ENCODE data around the gene ACAP3.

ACAP3 gene

GRCh38 chr1:1347663-1348419, 40.1 kb upstream of the ACAP3 start:
- Mint-ChIP-seq H3K36me3 (ENCODE audit: low read depth) (peaks cover 4% of the 10 kb centered on the region), H3K27me3 (peaks cover 16% of the 10 kb centered on the region), H3K4me1 (ENCODE audit: low read depth) (peaks cover 60% of the 10 kb centered on the region), H3K4me3 (peak overlapping the region; percentile 82), H3K27ac (peak overlapping the region; percentile 66), H3K9me3 (no peaks in the 10 kb centered on the region)
- intact Hi-C loops (cut with micrococcal nuclease), result no loop called here

GRCh38 chr1:1347026-1347595, 39.4 kb upstream of the ACAP3 start:
- Mint-ChIP-seq H3K36me3 (ENCODE audit: low read depth) (peaks cover 4% of the 10 kb centered on the region), H3K4me1 (ENCODE audit: low read depth) (peaks cover 58% of the 10 kb centered on the region), H3K4me3 (no peak overlapping the region), H3K9me3 (no peaks in the 10 kb centered on the region), H3K27me3 (peaks cover 9% of the 10 kb centered on the region), H3K27ac (peak overlapping the region; percentile 66)
- intact Hi-C loops (cut with micrococcal nuclease), result no loop called here

GRCh38 chr1:1346501-1346890, 38.8 kb upstream of the ACAP3 start:
- Mint-ChIP-seq H3K27me3 (peaks cover 2% of the 10 kb centered on the region), H3K4me1 (ENCODE audit: low read depth) (peaks cover 53% of the 10 kb centered on the region), H3K9me3 (no peaks in the 10 kb centered on the region), H3K36me3 (ENCODE audit: low read depth) (peaks cover 9% of the 10 kb centered on the region), H3K27ac (peak overlapping the region; percentile 6), H3K4me3 (no peak overlapping the region)
- intact Hi-C loops (cut with micrococcal nuclease), result no loop called here

- peaks cover 14% of the 10 kb centered on the region for H3K36me3 Mint-ChIP-seq (ENCODE audit: low read depth)
- no peaks in the 10 kb centered on the region for H3K9me3 Mint-ChIP-seq
- H3K4me3 Mint-ChIP-seq, result no peak overlapping the region
- H3K27ac Mint-ChIP-seq, result peak overlapping the region; percentile 6
- peaks cover 53% of the 10 kb centered on the region for H3K4me1 Mint-ChIP-seq (ENCODE audit: low read depth)
- H3K27me3 Mint-ChIP-seq, result no peaks in the 10 kb centered on the region
- intact Hi-C loops (cut with micrococcal nuclease), result no loop called here
Measured at GRCh38 chr1:1345860-1346500, 38.2 kb upstream of the ACAP3 start.

- Mint-ChIP-seq H3K4me3 (no peak overlapping the region), H3K9me3 (no peaks in the 10 kb centered on the region), H3K36me3 (ENCODE audit: low read depth) (peaks cover 20% of the 10 kb centered on the region), H3K27me3 (no peaks in the 10 kb centered on the region), H3K27ac (no peak overlapping the region), H3K4me1 (ENCODE audit: low read depth) (peaks cover 53% of the 10 kb centered on the region)
- intact Hi-C loops (cut with micrococcal nuclease), result no loop called here
Measured at GRCh38 chr1:1345384-1345783, 37.7 kb upstream of the ACAP3 start.

GRCh38 chr1:1344655-1345361, 37.1 kb upstream of the ACAP3 start:
- Mint-ChIP-seq H3K9me3 (no peaks in the 10 kb centered on the region), H3K27ac (no peak overlapping the region), H3K36me3 (ENCODE audit: low read depth) (peaks cover 26% of the 10 kb centered on the region), H3K27me3 (no peaks in the 10 kb centered on the region), H3K4me3 (no peak overlapping the region), H3K4me1 (ENCODE audit: low read depth) (peaks cover 53% of the 10 kb centered on the region)
- intact Hi-C loops (cut with micrococcal nuclease), result no loop called here

GRCh38 chr1:1343811-1344421, 36.2 kb upstream of the ACAP3 start:
- Mint-ChIP-seq H3K9me3 (no peaks in the 10 kb centered on the region), H3K27ac (no peak overlapping the region), H3K27me3 (no peaks in the 10 kb centered on the region), H3K4me3 (no peak overlapping the region), H3K4me1 (ENCODE audit: low read depth) (peaks cover 53% of the 10 kb centered on the region), H3K36me3 (ENCODE audit: low read depth) (peaks cover 35% of the 10 kb centered on the region)
- intact Hi-C loops (cut with micrococcal nuclease), result no loop called here

- Mint-ChIP-seq H3K9me3 (no peaks in the 10 kb centered on the region), H3K27ac (no peak overlapping the region), H3K4me1 (ENCODE audit: low read depth) (peaks cover 45% of the 10 kb centered on the region), H3K36me3 (ENCODE audit: low read depth) (peaks cover 43% of the 10 kb centered on the region), H3K27me3 (no peaks in the 10 kb centered on the region), H3K4me3 (no peak overlapping the region)
- intact Hi-C loops (cut with micrococcal nuclease), result no loop called here
Measured at GRCh38 chr1:1342584-1343115, 34.9 kb upstream of the ACAP3 start.

- Mint-ChIP-seq H3K27me3 (no peaks in the 10 kb centered on the region), H3K9me3 (no peaks in the 10 kb centered on the region), H3K4me3 (no peak overlapping the region), H3K4me1 (ENCODE audit: low read depth) (peaks cover 40% of the 10 kb centered on the region), H3K36me3 (ENCODE audit: low read depth) (peaks cover 48% of the 10 kb centered on the region), H3K27ac (no peak overlapping the region)
- intact Hi-C loops (cut with micrococcal nuclease), result no loop called here
Measured at GRCh38 chr1:1342061-1342562, 34.4 kb upstream of the ACAP3 start.

GRCh38 chr1:1341549-1342021, 33.9 kb upstream of the ACAP3 start:
- no peaks in the 10 kb centered on the region for H3K27me3 Mint-ChIP-seq
- H3K4me3 Mint-ChIP-seq, result no peak overlapping the region
- H3K4me1 Mint-ChIP-seq (ENCODE audit: low read depth), result peaks cover 34% of the 10 kb centered on the region
- H3K36me3 Mint-ChIP-seq (ENCODE audit: low read depth), result peaks cover 54% of the 10 kb centered on the region
- intact Hi-C loops (cut with micrococcal nuclease), result no loop called here
- H3K27ac Mint-ChIP-seq, result no peak overlapping the region
- no peaks in the 10 kb centered on the region for H3K9me3 Mint-ChIP-seq

- intact Hi-C loops (cut with micrococcal nuclease), result no loop called here
- peaks cover 28% of the 10 kb centered on the region for H3K4me1 Mint-ChIP-seq (ENCODE audit: low read depth)
- H3K4me3 Mint-ChIP-seq, result no peak overlapping the region
- no peaks in the 10 kb centered on the region for H3K9me3 Mint-ChIP-seq
- no peak overlapping the region for H3K27ac Mint-ChIP-seq
- no peaks in the 10 kb centered on the region for H3K27me3 Mint-ChIP-seq
- H3K36me3 Mint-ChIP-seq (ENCODE audit: low read depth), result peaks cover 60% of the 10 kb centered on the region
Measured at GRCh38 chr1:1340791-1341548, 33.2 kb upstream of the ACAP3 start.

GRCh38 chr1:1340185-1340584, 32.5 kb upstream of the ACAP3 start:
- H3K27ac Mint-ChIP-seq, result no peak overlapping the region
- H3K4me3 Mint-ChIP-seq, result no peak overlapping the region
- H3K4me1 Mint-ChIP-seq (ENCODE audit: low read depth), result peaks cover 21% of the 10 kb centered on the region
- intact Hi-C loops (cut with micrococcal nuclease), result no loop called here
- H3K27me3 Mint-ChIP-seq, result no peaks in the 10 kb centered on the region
- H3K9me3 Mint-ChIP-seq, result no peaks in the 10 kb centered on the region
- H3K36me3 Mint-ChIP-seq (ENCODE audit: low read depth), result peaks cover 68% of the 10 kb centered on the region

GRCh38 chr1:1338278-1338677, 30.5 kb upstream of the ACAP3 start:
- Mint-ChIP-seq H3K27ac (no peak overlapping the region), H3K4me1 (ENCODE audit: low read depth) (peaks cover 7% of the 10 kb centered on the region), H3K36me3 (ENCODE audit: low read depth) (peaks cover 82% of the 10 kb centered on the region), H3K4me3 (no peak overlapping the region), H3K9me3 (no peaks in the 10 kb centered on the region), H3K27me3 (no peaks in the 10 kb centered on the region)
- intact Hi-C loops (cut with micrococcal nuclease), result no loop called here
